Measurements from ENCODE around the gene ZNF331.

DNA sequence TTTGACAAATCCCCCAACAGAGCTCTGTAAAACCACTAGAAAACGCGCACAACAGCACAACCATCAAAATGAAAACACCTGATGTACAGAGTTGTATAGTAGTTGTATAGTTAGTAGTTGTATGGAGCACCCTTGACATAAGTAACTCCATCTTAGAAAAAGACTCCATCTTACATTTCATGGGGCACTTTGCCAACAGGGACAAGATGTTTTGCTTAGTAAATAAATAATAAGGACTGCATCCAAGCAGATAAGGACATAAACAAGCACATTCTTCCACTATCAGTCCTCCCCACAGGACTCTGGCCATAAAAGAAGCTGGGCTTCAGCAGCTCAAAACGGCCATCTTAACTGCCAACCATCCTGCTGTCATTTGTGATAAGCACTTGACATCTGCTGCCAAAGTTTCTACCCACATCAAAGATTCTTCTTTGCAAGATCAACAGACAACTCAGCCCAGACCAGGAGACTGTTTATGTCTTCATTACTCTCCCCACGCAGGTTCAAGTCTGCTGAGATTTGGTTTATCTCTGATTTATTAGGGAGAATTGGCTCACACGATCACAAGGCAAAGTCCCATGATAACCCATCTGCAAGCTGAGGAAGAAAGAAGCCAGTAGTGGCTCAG lies 20.7 kb upstream of the ZNF331 start:
- TF ChIP-seq, protein P1, sequence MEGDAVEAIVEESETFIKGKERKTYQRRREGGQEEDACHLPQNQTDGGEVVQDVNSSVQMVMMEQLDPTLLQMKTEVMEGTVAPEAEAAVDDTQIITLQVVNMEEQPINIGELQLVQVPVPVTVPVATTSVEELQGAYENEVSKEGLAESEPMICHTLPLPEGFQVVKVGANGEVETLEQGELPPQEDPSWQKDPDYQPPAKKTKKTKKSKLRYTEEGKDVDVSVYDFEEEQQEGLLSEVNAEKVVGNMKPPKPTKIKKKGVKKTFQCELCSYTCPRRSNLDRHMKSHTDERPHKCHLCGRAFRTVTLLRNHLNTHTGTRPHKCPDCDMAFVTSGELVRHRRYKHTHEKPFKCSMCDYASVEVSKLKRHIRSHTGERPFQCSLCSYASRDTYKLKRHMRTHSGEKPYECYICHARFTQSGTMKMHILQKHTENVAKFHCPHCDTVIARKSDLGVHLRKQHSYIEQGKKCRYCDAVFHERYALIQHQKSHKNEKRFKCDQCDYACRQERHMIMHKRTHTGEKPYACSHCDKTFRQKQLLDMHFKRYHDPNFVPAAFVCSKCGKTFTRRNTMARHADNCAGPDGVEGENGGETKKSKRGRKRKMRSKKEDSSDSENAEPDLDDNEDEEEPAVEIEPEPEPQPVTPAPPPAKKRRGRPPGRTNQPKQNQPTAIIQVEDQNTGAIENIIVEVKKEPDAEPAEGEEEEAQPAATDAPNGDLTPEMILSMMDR (IDR thresholded peaks at IDR 0.05): no peak
- no peak for TF ChIP-seq POLR2A (IDR thresholded peaks at IDR 0.05)
